Loucy (cell line): ENCODE measurements around the gene ERF.

Source experiments
- H2AFZ ChIP-seq: fragments of 200-600 bp; sonication (generic); 2 replicates; pipeline ENCODE4 v1.6.0; 2016; ENCODE audit warnings: antibody characterized with exemption, mild to moderate bottlenecking, low read length, moderate library complexity
- H3F3A ChIP-seq: fragments of 200-600 bp; 2 replicates; pipeline ENCODE4 v1.6.0; 2016; ENCODE audit warnings: antibody characterized with exemption, low read depth, mild to moderate bottlenecking
- H3K27me3 ChIP-seq: fragments of 200-600 bp; sonication (generic); 2 replicates; pipeline ENCODE4 v1.6.1; 2014; ENCODE audit warnings: low read length, mild to moderate bottlenecking; ENCODE audit not compliant: insufficient read depth, poor library complexity, severe bottlenecking
- H3K36me3 ChIP-seq: fragments of 200-600 bp; sonication (generic); 2 replicates; pipeline ENCODE4 v1.6.1; 2016; ENCODE audit warnings: low read length; ENCODE audit not compliant: insufficient read depth
- H3K4me1 ChIP-seq: fragments of 200-600 bp; sonication (generic); 2 replicates; pipeline ENCODE4 v1.5.1; 2014; ENCODE audit warnings: low read length, mild to moderate bottlenecking; ENCODE audit not compliant: insufficient read depth, poor library complexity, severe bottlenecking
- H3K4me2 ChIP-seq: fragments of 200-600 bp; sonication (generic); 2 replicates; pipeline ENCODE4 v1.6.0; 2014; ENCODE audit warnings: antibody characterized with exemption, low read length, low read depth, mild to moderate bottlenecking; ENCODE audit not compliant: poor library complexity, severe bottlenecking
- H3K4me3 ChIP-seq: fragments of 200-600 bp; sonication (generic); 2 replicates; pipeline ENCODE4 v1.5.1; 2014; ENCODE audit warnings: low read length, mild to moderate bottlenecking, mixed read lengths; ENCODE audit not compliant: poor library complexity, severe bottlenecking
- H3K79me2 ChIP-seq: fragments of 200-600 bp; sonication (generic); 2 replicates; pipeline ENCODE4 v1.6.1; 2014; ENCODE audit warnings: low read length; ENCODE audit not compliant: insufficient read depth
- H3K9ac ChIP-seq: fragments of 200-600 bp; sonication (generic); 2 replicates; pipeline ENCODE4 v1.6.0; 2014; ENCODE audit warnings: mild to moderate bottlenecking, low read depth, low read length, moderate library complexity; ENCODE audit not compliant: poor library complexity, severe bottlenecking
- H3K9me2 ChIP-seq: fragments of 200-600 bp; sonication (generic); replicated peaks from 2 replicates; pipeline ENCODE4 v1.6.1; 2016; ENCODE audit warnings: low read depth, low read length, mixed read lengths
- H3K9me3 ChIP-seq: fragments of 200-600 bp; sonication (generic); 2 replicates; pipeline ENCODE4 v1.6.1; 2014; ENCODE audit warnings: mild to moderate bottlenecking, antibody characterized with exemption, low read length, low read depth; ENCODE audit not compliant: insufficient read depth
- H4K20me1 ChIP-seq: fragments of 200-600 bp; sonication (generic); 2 replicates; pipeline ENCODE4 v1.6.0; 2014; ENCODE audit warnings: antibody characterized with exemption, low read length, mild to moderate bottlenecking; ENCODE audit not compliant: insufficient read depth, poor library complexity, severe bottlenecking
- CTCF ChIP-seq: fragments of 200-600 bp; sonication (generic); conservative IDR thresholded peaks from 2 replicates; pipeline ENCODE4 v1.5.1; 2014; ENCODE audit warnings: mild to moderate bottlenecking, antibody characterized with exemption, low read length
- EZH2phosphoT487 ChIP-seq: fragments of 200-600 bp; IDR thresholded peaks from 2 replicates; pipeline ENCODE4 v1.6.1; 2018; ENCODE audit warnings: antibody characterized with exemption, mild to moderate bottlenecking, moderate library complexity, borderline replicate concordance

The ERF gene

DNA sequence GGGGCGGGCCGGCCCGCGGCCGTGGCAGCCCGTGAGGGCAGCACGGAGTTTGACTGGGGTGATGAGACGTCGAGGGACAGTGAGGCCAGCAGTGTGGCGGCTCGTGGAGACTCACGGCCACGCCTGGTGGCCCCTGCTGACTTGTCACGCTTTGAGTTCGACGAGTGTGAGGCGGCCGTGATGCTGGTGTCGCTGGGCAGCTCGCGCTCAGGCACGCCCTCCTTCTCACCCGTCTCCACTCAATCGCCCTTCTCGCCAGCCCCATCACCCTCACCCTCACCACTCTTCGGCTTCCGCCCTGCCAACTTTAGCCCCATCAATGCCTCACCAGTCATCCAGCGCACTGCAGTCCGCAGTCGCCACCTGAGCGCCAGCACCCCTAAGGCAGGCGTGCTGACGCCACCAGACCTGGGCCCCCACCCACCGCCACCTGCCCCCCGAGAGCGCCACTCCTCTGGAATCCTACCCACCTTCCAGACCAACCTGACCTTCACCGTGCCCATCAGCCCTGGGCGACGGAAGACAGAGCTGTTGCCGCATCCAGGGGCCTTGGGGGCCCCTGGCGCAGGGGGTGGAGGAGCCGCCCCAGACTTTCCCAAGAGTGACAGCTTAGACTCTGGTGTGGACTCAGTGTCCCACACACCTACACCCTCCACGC, 18.6 kb upstream of the ERF start:
- H3K4me2 ChIP-seq, result no peak overlapping the region
- no peak overlapping the region for H2AFZ ChIP-seq
- no peaks in the 10 kb centered on the region for H3F3A ChIP-seq
- peaks cover 39% of the 10 kb centered on the region for H3K79me2 ChIP-seq
- H3K9me2 ChIP-seq, result no peaks in the 10 kb centered on the region
- TF ChIP-seq CTCF, result no peak
- TF ChIP-seq EZH2phosphoT487, result no peak
- no peak overlapping the region for H3K9ac ChIP-seq
- no peaks in the 10 kb centered on the region for H4K20me1 ChIP-seq
- peaks cover 18% of the 10 kb centered on the region for H3K4me1 ChIP-seq
- H3K36me3 ChIP-seq, result 0 out of 2 replicates have a peak, but pooled peaks cover 3% of the 10 kb centered on the region
- no peaks in the 10 kb centered on the region for H3K27me3 ChIP-seq
- H3K9me3 ChIP-seq, result no peaks in the 10 kb centered on the region
- no peak overlapping the region for H3K4me3 ChIP-seq

GRCh38 chr19:42272989-42273406, 18.1 kb upstream of the ERF start:
- Histone ChIP-seq H2AFZ (no peak overlapping the region), H3K9me2 (no peaks in the 10 kb centered on the region), H3K9me3 (no peaks in the 10 kb centered on the region), H3K79me2 (peaks cover 37% of the 10 kb centered on the region), H3K27me3 (no peaks in the 10 kb centered on the region), H3K4me2 (no peak overlapping the region), H4K20me1 (no peaks in the 10 kb centered on the region), H3K36me3 (0 out of 2 replicates have a peak, but pooled peaks cover 3% of the 10 kb centered on the region), H3K9ac (no peak overlapping the region), H3F3A (no peaks in the 10 kb centered on the region), H3K4me3 (no peak overlapping the region), H3K4me1 (peaks cover 15% of the 10 kb centered on the region)
- TF ChIP-seq EZH2phosphoT487 (no peak), CTCF (no peak)

DNA sequence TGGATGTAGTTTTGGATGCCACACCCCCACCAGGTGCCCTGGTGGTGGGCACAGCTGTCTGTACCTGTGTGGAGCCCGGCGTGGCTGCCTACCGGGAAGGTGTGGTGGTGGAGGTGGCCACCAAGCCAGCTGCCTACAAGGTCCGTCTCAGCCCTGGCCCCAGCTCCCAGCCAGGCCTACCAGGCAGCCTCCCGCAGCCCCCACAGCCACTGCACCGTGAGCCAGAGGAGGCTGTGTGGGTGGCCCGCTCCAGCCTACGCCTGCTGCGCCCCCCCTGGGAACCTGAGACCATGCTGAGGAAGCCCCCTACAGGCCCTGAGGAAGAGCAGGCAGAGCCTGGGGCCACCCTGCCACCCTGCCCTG, 17.6 kb upstream of the ERF start:
- TF ChIP-seq CTCF, result no peak
- TF ChIP-seq EZH2phosphoT487, result no peak
- H3K4me2 ChIP-seq, result no peak overlapping the region
- no peak overlapping the region for H2AFZ ChIP-seq
- H3K27me3 ChIP-seq, result no peaks in the 10 kb centered on the region
- peaks cover 19% of the 10 kb centered on the region for H3K4me1 ChIP-seq
- H3K9me3 ChIP-seq, result no peaks in the 10 kb centered on the region
- H3K9ac ChIP-seq, result no peak overlapping the region
- 0 out of 2 replicates have a peak, but pooled peaks cover 3% of the 10 kb centered on the region for H3K36me3 ChIP-seq
- H4K20me1 ChIP-seq, result no peaks in the 10 kb centered on the region
- no peaks in the 10 kb centered on the region for H3F3A ChIP-seq
- no peak overlapping the region for H3K4me3 ChIP-seq
- H3K79me2 ChIP-seq, result peaks cover 34% of the 10 kb centered on the region
- no peaks in the 10 kb centered on the region for H3K9me2 ChIP-seq
